H1 (cell line): ENCODE results near the gene DCTPP1. TPM values are rescaled to one million over a fixed set of nuclear protein-coding genes. Genes with fewer than 3 reads are reported as not detected.
A peak's percentile ranks its signal among the peaks of the same experiment; 100 is the strongest.

Experiments used
- ATF2 ChIP-seq: IDR thresholded peaks from 2 replicates; pipeline ENCODE4 v1.6.1; 2012; ENCODE audit warnings: low read length, inconsistent platforms
- BCL11A ChIP-seq, 2 experiments: IDR thresholded peaks; one replicate each; pipeline ENCODE4 v1.6.1; 2011; ENCODE audit warnings: low read depth in 2 of 2, low read length in 2 of 2, mild to moderate bottlenecking in 2 of 2
- CEBPB ChIP-seq: IDR thresholded peaks from 2 replicates; pipeline ENCODE4 v1.6.1; 2012; ENCODE audit warnings: low read depth, low read length
- CREB1 ChIP-seq: IDR thresholded peaks from 2 replicates; pipeline ENCODE4 v1.6.1; 2012; ENCODE audit warnings: inconsistent platforms
- E2F6 ChIP-seq: IDR thresholded peaks from 2 replicates; pipeline ENCODE4 v1.6.1; 2012; ENCODE audit warnings: inconsistent platforms
- EGR1 ChIP-seq: IDR thresholded peaks from 2 replicates; pipeline ENCODE4 v1.6.1; 2011; ENCODE audit warnings: low read depth, low read length, borderline replicate concordance
- FOSL1 ChIP-seq: IDR thresholded peaks from 2 replicates; pipeline ENCODE4 v1.6.1; 2011; ENCODE audit warnings: mild to moderate bottlenecking, low read depth, low read length, moderate library complexity; ENCODE audit not compliant: insufficient read depth
- GTF2F1 ChIP-seq: IDR thresholded peaks from 2 replicates; pipeline ENCODE4 v1.6.1; 2012; ENCODE audit warnings: low read depth, low read length, improper control_type of control experiment, borderline replicate concordance
- KDM4A ChIP-seq: IDR thresholded peaks from one replicate; pipeline ENCODE4 v1.7.1; 2012; ENCODE audit warnings: low read depth, mild to moderate bottlenecking, moderate library complexity, low read length, inconsistent platforms; ENCODE audit not compliant: severe bottlenecking
- POLR2A ChIP-seq, 2 experiments: IDR thresholded peaks; 1 replicate in 1 of 2; 2 replicates in 1 of 2; pipeline ENCODE4 v1.6.1; 2011; ENCODE audit warnings: low read depth in 2 of 2, low read length in 2 of 2, mild to moderate bottlenecking in 2 of 2; ENCODE audit errors: control extremely low read depth in 1 of 2
- RAD21 ChIP-seq, 2 experiments: IDR thresholded peaks in 1 of 2; conservative IDR thresholded peaks in 1 of 2; 2 replicates each; pipeline ENCODE4 v1.6.1; 2011; ENCODE audit warnings: low read depth in 2 of 2, low read length in 2 of 2, improper control_type of control experiment in 1 of 2, inconsistent platforms in 1 of 2, mild to moderate bottlenecking in 1 of 2, moderate library complexity in 1 of 2
- RFX5 ChIP-seq: IDR thresholded peaks from 2 replicates; pipeline ENCODE4 v1.6.1; 2011; ENCODE audit warnings: low read depth, low read length, improper control_type of control experiment, borderline replicate concordance
- SUZ12 ChIP-seq: fragments of 200-600 bp; sonication (generic); IDR thresholded peaks from 2 replicates; pipeline ENCODE4 v1.6.1; 2012; ENCODE audit warnings: mild to moderate bottlenecking, inconsistent platforms, low read length, moderate library complexity, mixed read lengths
- TAF1 ChIP-seq: IDR thresholded peaks from 2 replicates; pipeline ENCODE4 v1.6.1; 2011; ENCODE audit warnings: mild to moderate bottlenecking, low read depth, low read length
- TAF7 ChIP-seq: optimal IDR thresholded peaks from 2 replicates; pipeline ENCODE3; 2011; ENCODE audit warnings: low read depth, mild to moderate bottlenecking, inconsistent platforms, low read length, moderate library complexity, borderline replicate concordance
- TBP ChIP-seq: IDR thresholded peaks from 2 replicates; pipeline ENCODE4 v1.6.1; 2011; ENCODE audit warnings: low read depth, low read length, improper control_type of control experiment
- USF2 ChIP-seq: IDR thresholded peaks from 2 replicates; pipeline ENCODE4 v1.6.1; 2011; ENCODE audit warnings: low read length, improper control_type of control experiment
- polyA plus RNA-seq, 7 experiments: library from polyadenylated mRNA; depleted of rRNA in 3 of 7; stranded (reverse) in 5 of 7; unstranded in 2 of 7; fragments of >200 nt in 5 of 7; fragments of 200-250 nt in 2 of 7; gene quantifications; 1 replicate in 5 of 7; 2 replicates in 1 of 7; 4 replicates in 1 of 7; pipeline versions ENCODE4 v1.2.1 to v1.2.3, GENCODE V29; 2011 to 2013; ENCODE audit warnings: missing spikeins in 2 of 7, mixed read lengths in 2 of 7
- total RNA-seq: library from RNA; stranded (reverse); fragmentation: NEBNext Ultra II Directional; extraction: Animal tissue kit (Norgen Biotek cat#: 25700); gene quantifications from 2 replicates; pipeline ENCODE4 v1.2.1, GENCODE V29; 2021

The DCTPP1 gene
- total and polyA plus RNA-seq, 2 of the 8 experiments (the other 6 are each of a cell fraction or from before 2014, with no cell fraction given) = 94.5 to 103 TPM

GRCh38 chr16:30407102-30407803, 22.6 kb downstream of the DCTPP1 start, which contains the start of gene ZNF771 (continued):
- TF ChIP-seq E2F6 (peak; percentile 70), TAF1 (peak; percentile 98), ATF2 (no peak), POLR2A (IDR thresholded peaks at IDR 0.05; ENCODE audit: control extremely low read depth in 1 of 2, low read depth in 2 of 2, low read length in 2 of 2) (peak; percentile 65 to 92), USF2 (peak; percentile 56), RAD21 (IDR thresholded peaks at IDR 0.05 in 1 of 2, conservative IDR thresholded peaks at IDR 0.05 in 1 of 2; ENCODE audit: low read depth in 2 of 2, low read length in 2 of 2) (0 out of 4 replicates have a peak, but pooled peaks of 1 of the 2 experiments have one; percentile 7), FOSL1 (0 out of 2 replicates have a peak, but pooled peaks have one; percentile 28), TAF7 (peak; percentile 88), CREB1 (no peak), SUZ12 (no peak), GTF2F1 (no peak), CEBPB (no peak), KDM4A (peak; percentile 62), EGR1 (peak; percentile 62; the same call in 1 of the 2 replicates), TBP (peak; percentile 92), BCL11A (IDR thresholded peaks at IDR 0.05; ENCODE audit: low read depth in 2 of 2, low read length in 2 of 2) (no peak), RFX5 (no peak)
